ENCODE data around the gene PCDH1.

GRCh38 chr5:141855265-141856036 is 22.8 kb downstream of the PCDH1 start:
- TF ChIP-seq YY1 (IDR thresholded peaks at IDR 0.05; ENCODE audit: insufficient read depth, insufficient read length): no peak
- no peak for TF ChIP-seq ZNF274 (IDR thresholded peaks at IDR 0.05; ENCODE audit: low read depth, low read length)

Data from NT2/D1 (cell line).